H1 (cell line): ENCODE data around the gene UBE2J1. TPM values are rescaled to one million over a fixed set of nuclear protein-coding genes. Genes with fewer than 3 reads are reported as not detected.

Experiments used
- ATF3 ChIP-seq: IDR thresholded peaks from 2 replicates; pipeline ENCODE4 v1.6.1; 2011; ENCODE audit warnings: low read depth, mild to moderate bottlenecking, low read length; ENCODE audit not compliant: insufficient read depth
- CHD2 ChIP-seq: IDR thresholded peaks from 2 replicates; pipeline ENCODE4 v1.6.1; 2012; ENCODE audit warnings: low read length, improper control_type of control experiment
- FOSL1 ChIP-seq: IDR thresholded peaks from 2 replicates; pipeline ENCODE4 v1.6.1; 2011; ENCODE audit warnings: mild to moderate bottlenecking, low read depth, low read length, moderate library complexity; ENCODE audit not compliant: insufficient read depth
- GABPA ChIP-seq: IDR thresholded peaks from 2 replicates; pipeline ENCODE4 v1.6.1; 2011; ENCODE audit warnings: mild to moderate bottlenecking, low read length, moderate library complexity, borderline replicate concordance; ENCODE audit not compliant: insufficient read depth
- JUN ChIP-seq: IDR thresholded peaks from 2 replicates; pipeline ENCODE4 v1.6.1; 2011; ENCODE audit warnings: low read depth, mild to moderate bottlenecking, improper control_type of control experiment, low read length
- KDM4A ChIP-seq: IDR thresholded peaks from one replicate; pipeline ENCODE4 v1.7.1; 2012; ENCODE audit warnings: low read depth, mild to moderate bottlenecking, moderate library complexity, low read length, inconsistent platforms; ENCODE audit not compliant: severe bottlenecking
- PHF8 ChIP-seq: fragments of 200-600 bp; sonication (generic); conservative IDR thresholded peaks from 2 replicates; pipeline ENCODE4 v1.7.1; 2012; ENCODE audit warnings: low read depth, mild to moderate bottlenecking, inconsistent platforms, low read length, moderate library complexity
- POU5F1 ChIP-seq: IDR thresholded peaks from 2 replicates; pipeline ENCODE4 v1.6.1; 2011; ENCODE audit warnings: low read depth, mild to moderate bottlenecking, low read length, moderate library complexity
- RXRA ChIP-seq: IDR thresholded peaks from 2 replicates; pipeline ENCODE4 v1.6.1; 2011; ENCODE audit warnings: low read depth, mild to moderate bottlenecking, low read length, moderate library complexity; ENCODE audit not compliant: insufficient read depth
- SIRT6 ChIP-seq: IDR thresholded peaks from one replicate; pipeline ENCODE4 v1.7.1; 2012; ENCODE audit warnings: low read length, inconsistent platforms
- polyA plus RNA-seq, 7 experiments: library from polyadenylated mRNA; depleted of rRNA in 3 of 7; stranded (reverse) in 5 of 7; unstranded in 2 of 7; fragments of >200 nt in 5 of 7; fragments of 200-250 nt in 2 of 7; gene quantifications; 1 replicate in 5 of 7; 2 replicates in 1 of 7; 4 replicates in 1 of 7; pipeline versions ENCODE4 v1.2.1 to v1.2.3, GENCODE V29; 2011 to 2013; ENCODE audit warnings: missing spikeins in 2 of 7, mixed read lengths in 2 of 7
- total RNA-seq: library from RNA; stranded (reverse); fragmentation: NEBNext Ultra II Directional; extraction: Animal tissue kit (Norgen Biotek cat#: 25700); gene quantifications from 2 replicates; pipeline ENCODE4 v1.2.1, GENCODE V29; 2021
- TF ChIP-seq, protein P1 (sequence below): fragments of 300-600 bp; sonication (generic); IDR thresholded peaks from 2 replicates; pipeline ENCODE4 v1.7.1; 2012; ENCODE audit warnings: low read length, moderate library complexity, mild to moderate bottlenecking, inconsistent platforms; ENCODE audit not compliant: insufficient replicate concordance

Gene UBE2J1
- total and polyA plus RNA-seq, 2 of the 8 experiments (the other 6 are each of a cell fraction or from before 2014, with no cell fraction given): 8.5 to 15.2 TPM

DNA sequence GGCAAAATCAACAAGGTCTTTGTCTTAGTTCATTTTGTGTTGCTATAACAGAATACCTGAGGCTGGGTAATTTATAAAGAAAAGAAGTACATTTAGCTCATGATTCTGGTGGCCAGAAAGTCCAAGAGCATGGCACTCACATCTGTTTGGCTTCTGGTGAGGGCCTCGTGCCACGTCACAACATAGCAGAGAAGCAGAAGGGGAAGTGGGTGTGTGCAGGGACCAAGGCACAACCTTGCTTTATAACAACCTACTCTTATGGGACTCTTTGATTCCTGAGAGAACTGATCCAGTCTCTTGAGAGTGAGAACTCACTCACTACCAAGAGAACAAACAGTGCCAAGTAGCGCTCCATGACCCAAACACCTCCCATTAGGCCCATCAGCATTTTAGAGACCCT is 62.8 kb downstream of the UBE2J1 start (continued):
- TF ChIP-seq, protein P1, sequence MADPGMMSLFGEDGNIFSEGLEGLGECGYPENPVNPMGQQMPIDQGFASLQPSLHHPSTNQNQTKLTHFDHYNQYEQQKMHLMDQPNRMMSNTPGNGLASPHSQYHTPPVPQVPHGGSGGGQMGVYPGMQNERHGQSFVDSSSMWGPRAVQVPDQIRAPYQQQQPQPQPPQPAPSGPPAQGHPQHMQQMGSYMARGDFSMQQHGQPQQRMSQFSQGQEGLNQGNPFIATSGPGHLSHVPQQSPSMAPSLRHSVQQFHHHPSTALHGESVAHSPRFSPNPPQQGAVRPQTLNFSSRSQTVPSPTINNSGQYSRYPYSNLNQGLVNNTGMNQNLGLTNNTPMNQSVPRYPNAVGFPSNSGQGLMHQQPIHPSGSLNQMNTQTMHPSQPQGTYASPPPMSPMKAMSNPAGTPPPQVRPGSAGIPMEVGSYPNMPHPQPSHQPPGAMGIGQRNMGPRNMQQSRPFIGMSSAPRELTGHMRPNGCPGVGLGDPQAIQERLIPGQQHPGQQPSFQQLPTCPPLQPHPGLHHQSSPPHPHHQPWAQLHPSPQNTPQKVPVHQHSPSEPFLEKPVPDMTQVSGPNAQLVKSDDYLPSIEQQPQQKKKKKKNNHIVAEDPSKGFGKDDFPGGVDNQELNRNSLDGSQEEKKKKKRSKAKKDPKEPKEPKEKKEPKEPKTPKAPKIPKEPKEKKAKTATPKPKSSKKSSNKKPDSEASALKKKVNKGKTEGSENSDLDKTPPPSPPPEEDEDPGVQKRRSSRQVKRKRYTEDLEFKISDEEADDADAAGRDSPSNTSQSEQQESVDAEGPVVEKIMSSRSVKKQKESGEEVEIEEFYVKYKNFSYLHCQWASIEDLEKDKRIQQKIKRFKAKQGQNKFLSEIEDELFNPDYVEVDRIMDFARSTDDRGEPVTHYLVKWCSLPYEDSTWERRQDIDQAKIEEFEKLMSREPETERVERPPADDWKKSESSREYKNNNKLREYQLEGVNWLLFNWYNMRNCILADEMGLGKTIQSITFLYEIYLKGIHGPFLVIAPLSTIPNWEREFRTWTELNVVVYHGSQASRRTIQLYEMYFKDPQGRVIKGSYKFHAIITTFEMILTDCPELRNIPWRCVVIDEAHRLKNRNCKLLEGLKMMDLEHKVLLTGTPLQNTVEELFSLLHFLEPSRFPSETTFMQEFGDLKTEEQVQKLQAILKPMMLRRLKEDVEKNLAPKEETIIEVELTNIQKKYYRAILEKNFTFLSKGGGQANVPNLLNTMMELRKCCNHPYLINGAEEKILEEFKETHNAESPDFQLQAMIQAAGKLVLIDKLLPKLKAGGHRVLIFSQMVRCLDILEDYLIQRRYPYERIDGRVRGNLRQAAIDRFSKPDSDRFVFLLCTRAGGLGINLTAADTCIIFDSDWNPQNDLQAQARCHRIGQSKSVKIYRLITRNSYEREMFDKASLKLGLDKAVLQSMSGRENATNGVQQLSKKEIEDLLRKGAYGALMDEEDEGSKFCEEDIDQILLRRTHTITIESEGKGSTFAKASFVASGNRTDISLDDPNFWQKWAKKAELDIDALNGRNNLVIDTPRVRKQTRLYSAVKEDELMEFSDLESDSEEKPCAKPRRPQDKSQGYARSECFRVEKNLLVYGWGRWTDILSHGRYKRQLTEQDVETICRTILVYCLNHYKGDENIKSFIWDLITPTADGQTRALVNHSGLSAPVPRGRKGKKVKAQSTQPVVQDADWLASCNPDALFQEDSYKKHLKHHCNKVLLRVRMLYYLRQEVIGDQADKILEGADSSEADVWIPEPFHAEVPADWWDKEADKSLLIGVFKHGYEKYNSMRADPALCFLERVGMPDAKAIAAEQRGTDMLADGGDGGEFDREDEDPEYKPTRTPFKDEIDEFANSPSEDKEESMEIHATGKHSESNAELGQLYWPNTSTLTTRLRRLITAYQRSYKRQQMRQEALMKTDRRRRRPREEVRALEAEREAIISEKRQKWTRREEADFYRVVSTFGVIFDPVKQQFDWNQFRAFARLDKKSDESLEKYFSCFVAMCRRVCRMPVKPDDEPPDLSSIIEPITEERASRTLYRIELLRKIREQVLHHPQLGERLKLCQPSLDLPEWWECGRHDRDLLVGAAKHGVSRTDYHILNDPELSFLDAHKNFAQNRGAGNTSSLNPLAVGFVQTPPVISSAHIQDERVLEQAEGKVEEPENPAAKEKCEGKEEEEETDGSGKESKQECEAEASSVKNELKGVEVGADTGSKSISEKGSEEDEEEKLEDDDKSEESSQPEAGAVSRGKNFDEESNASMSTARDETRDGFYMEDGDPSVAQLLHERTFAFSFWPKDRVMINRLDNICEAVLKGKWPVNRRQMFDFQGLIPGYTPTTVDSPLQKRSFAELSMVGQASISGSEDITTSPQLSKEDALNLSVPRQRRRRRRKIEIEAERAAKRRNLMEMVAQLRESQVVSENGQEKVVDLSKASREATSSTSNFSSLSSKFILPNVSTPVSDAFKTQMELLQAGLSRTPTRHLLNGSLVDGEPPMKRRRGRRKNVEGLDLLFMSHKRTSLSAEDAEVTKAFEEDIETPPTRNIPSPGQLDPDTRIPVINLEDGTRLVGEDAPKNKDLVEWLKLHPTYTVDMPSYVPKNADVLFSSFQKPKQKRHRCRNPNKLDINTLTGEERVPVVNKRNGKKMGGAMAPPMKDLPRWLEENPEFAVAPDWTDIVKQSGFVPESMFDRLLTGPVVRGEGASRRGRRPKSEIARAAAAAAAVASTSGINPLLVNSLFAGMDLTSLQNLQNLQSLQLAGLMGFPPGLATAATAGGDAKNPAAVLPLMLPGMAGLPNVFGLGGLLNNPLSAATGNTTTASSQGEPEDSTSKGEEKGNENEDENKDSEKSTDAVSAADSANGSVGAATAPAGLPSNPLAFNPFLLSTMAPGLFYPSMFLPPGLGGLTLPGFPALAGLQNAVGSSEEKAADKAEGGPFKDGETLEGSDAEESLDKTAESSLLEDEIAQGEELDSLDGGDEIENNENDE: no peak
- TF ChIP-seq POU5F1 (no peak), FOSL1 (no peak), RXRA (no peak), PHF8 (no peak), CHD2 (no peak), JUN (no peak), ATF3 (no peak), GABPA (no peak), KDM4A (no peak), SIRT6 (no peak)
